Activated naive CD8-positive, alpha-beta T cell (primary cell): ENCODE data around the gene EMX1.

Source experiments
- H3K27ac Mint-ChIP-seq: one replicate; pipeline ENCODE4 v1.8.0; 2021; ENCODE audit warnings: mixed read lengths
- H3K27me3 Mint-ChIP-seq: one replicate; pipeline ENCODE4 v1.8.0; 2021; ENCODE audit warnings: mixed read lengths
- H3K36me3 Mint-ChIP-seq: one replicate; pipeline ENCODE4 v1.8.0; 2021; ENCODE audit warnings: mixed read lengths
- H3K4me1 Mint-ChIP-seq: one replicate; pipeline ENCODE4 v1.8.0; 2021; ENCODE audit warnings: low read depth, mixed read lengths
- H3K4me3 Mint-ChIP-seq: one replicate; pipeline ENCODE4 v1.8.0; 2021; ENCODE audit warnings: mild to moderate bottlenecking, mixed read lengths
- H3K9me3 Mint-ChIP-seq: one replicate; pipeline ENCODE4 v1.8.0; 2021; ENCODE audit warnings: low read depth, mixed read lengths

The EMX1 gene

DNA sequence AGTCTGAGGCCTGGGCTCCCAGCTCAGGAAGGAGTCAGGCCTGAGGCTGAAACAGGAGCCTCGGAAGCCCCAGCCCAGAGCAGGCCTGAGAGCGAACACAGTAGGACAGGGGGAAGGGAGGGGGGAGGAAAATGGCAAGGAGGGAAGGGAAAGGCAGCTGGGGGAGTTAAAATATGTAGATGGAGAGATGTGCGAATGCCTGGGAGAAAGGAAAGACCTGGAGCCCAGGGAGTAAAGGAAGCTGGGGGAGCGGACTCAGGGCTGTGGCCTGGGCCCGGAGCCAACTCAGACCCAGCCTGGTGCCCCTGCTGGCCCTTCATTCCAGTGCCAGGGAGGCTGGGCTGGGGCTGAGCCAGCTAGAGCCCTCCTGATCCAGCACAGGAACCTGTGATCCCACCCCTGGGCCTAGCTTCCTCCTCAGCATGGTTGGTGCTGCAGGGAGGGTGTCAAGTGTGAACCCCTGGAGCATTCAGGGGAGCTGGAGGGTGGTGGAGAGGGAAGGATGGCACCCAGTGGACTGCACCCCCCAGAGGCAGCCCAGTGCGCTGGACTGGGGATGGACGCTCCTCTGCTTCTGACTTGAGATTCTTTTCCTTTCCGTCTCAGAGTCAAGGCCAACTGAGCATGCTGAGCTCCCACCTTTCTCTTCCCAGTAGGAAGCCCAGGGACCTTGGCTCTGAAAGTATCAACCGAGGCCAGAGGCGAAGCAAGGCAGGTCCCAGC lies 46.3 kb downstream of the EMX1 start:
- Mint-ChIP-seq H3K4me3 (no peak overlapping the region), H3K4me1 (no peaks in the 10 kb centered on the region), H3K9me3 (no peaks in the 10 kb centered on the region), H3K27me3 (no peaks in the 10 kb centered on the region), H3K36me3 (peaks cover 3% of the 10 kb centered on the region), H3K27ac (no peak overlapping the region)

GRCh38 chr2:72964146-72964525 lies 46.8 kb downstream of the EMX1 start:
- Mint-ChIP-seq H3K9me3 (no peaks in the 10 kb centered on the region), H3K4me1 (no peaks in the 10 kb centered on the region), H3K27me3 (no peaks in the 10 kb centered on the region), H3K27ac (no peak overlapping the region), H3K36me3 (peaks cover 3% of the 10 kb centered on the region), H3K4me3 (no peak overlapping the region)

GRCh38 chr2:72965016-72965415 lies 47.7 kb downstream of the EMX1 start:
- Mint-ChIP-seq H3K36me3 (no peaks in the 10 kb centered on the region), H3K27ac (no peak overlapping the region), H3K4me3 (no peak overlapping the region), H3K9me3 (no peaks in the 10 kb centered on the region), H3K27me3 (no peaks in the 10 kb centered on the region), H3K4me1 (no peaks in the 10 kb centered on the region)

- H3K27ac Mint-ChIP-seq: no peak overlapping the region
- H3K9me3 Mint-ChIP-seq: no peaks in the 10 kb centered on the region
- H3K4me3 Mint-ChIP-seq: no peak overlapping the region
- H3K27me3 Mint-ChIP-seq: no peaks in the 10 kb centered on the region
- no peaks in the 10 kb centered on the region for H3K4me1 Mint-ChIP-seq
- H3K36me3 Mint-ChIP-seq: no peaks in the 10 kb centered on the region
Measured at GRCh38 chr2:72965770-72966450, 48.6 kb downstream of the EMX1 start.

- no peaks in the 10 kb centered on the region for H3K9me3 Mint-ChIP-seq
- no peak overlapping the region for H3K4me3 Mint-ChIP-seq
- H3K27me3 Mint-ChIP-seq: no peaks in the 10 kb centered on the region
- H3K4me1 Mint-ChIP-seq: no peaks in the 10 kb centered on the region
- no peaks in the 10 kb centered on the region for H3K36me3 Mint-ChIP-seq
- no peak overlapping the region for H3K27ac Mint-ChIP-seq
Measured at GRCh38 chr2:72968286-72968685, 51.0 kb downstream of the EMX1 start.

- no peaks in the 10 kb centered on the region for H3K9me3 Mint-ChIP-seq
- no peaks in the 10 kb centered on the region for H3K4me1 Mint-ChIP-seq
- no peak overlapping the region for H3K4me3 Mint-ChIP-seq
- peaks cover 2% of the 10 kb centered on the region for H3K36me3 Mint-ChIP-seq
- H3K27me3 Mint-ChIP-seq: no peaks in the 10 kb centered on the region
- no peak overlapping the region for H3K27ac Mint-ChIP-seq
Measured at GRCh38 chr2:72969706-72970105, 52.4 kb downstream of the EMX1 start.

- Mint-ChIP-seq H3K36me3 (peaks cover 3% of the 10 kb centered on the region), H3K9me3 (no peaks in the 10 kb centered on the region), H3K4me1 (no peaks in the 10 kb centered on the region), H3K27ac (no peak overlapping the region), H3K27me3 (no peaks in the 10 kb centered on the region), H3K4me3 (no peak overlapping the region)
Measured at GRCh38 chr2:72971036-72971435, 53.7 kb downstream of the EMX1 start.

- Mint-ChIP-seq H3K36me3 (peaks cover 3% of the 10 kb centered on the region), H3K27ac (no peak overlapping the region), H3K27me3 (no peaks in the 10 kb centered on the region), H3K4me3 (no peak overlapping the region), H3K9me3 (no peaks in the 10 kb centered on the region), H3K4me1 (no peaks in the 10 kb centered on the region)
Measured at GRCh38 chr2:72972352-72973136, 55.2 kb downstream of the EMX1 start.

- Mint-ChIP-seq H3K27ac (no peak overlapping the region), H3K27me3 (no peaks in the 10 kb centered on the region), H3K4me1 (no peaks in the 10 kb centered on the region), H3K9me3 (no peaks in the 10 kb centered on the region), H3K36me3 (peaks cover 3% of the 10 kb centered on the region), H3K4me3 (no peak overlapping the region)
Measured at GRCh38 chr2:72973137-72973535, 55.8 kb downstream of the EMX1 start.

- Mint-ChIP-seq H3K4me1 (no peaks in the 10 kb centered on the region), H3K4me3 (no peak overlapping the region), H3K9me3 (no peaks in the 10 kb centered on the region), H3K27me3 (no peaks in the 10 kb centered on the region), H3K27ac (no peak overlapping the region), H3K36me3 (peaks cover 3% of the 10 kb centered on the region)
Measured at GRCh38 chr2:72973566-72974435, 56.5 kb downstream of the EMX1 start.

GRCh38 chr2:72974436-72974754 lies 57.1 kb downstream of the EMX1 start:
- Mint-ChIP-seq H3K4me3 (no peak overlapping the region), H3K27me3 (no peaks in the 10 kb centered on the region), H3K27ac (no peak overlapping the region), H3K4me1 (no peaks in the 10 kb centered on the region), H3K9me3 (no peaks in the 10 kb centered on the region), H3K36me3 (peaks cover 3% of the 10 kb centered on the region)

DNA sequence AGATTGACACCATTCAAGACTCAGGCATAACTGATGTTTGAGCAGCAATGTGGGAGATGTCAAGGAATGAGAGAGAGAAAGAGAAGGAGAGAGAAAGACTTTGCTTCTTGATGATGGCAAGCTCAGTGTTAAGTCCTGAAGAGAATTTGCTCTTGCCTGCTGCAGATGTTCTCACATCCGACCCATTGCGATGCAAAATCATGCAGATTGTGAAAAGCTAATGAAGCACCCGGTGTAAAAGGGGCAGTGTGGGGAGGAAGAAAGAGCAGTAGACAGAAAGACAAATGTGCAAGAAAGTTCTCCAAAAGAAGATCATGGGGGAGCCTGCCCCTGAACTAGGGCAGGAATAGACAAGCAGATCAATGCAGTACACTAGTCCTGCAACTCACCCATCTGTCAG lies 57.7 kb downstream of the EMX1 start:
- Mint-ChIP-seq H3K9me3 (no peaks in the 10 kb centered on the region), H3K4me3 (no peak overlapping the region), H3K36me3 (peaks cover 3% of the 10 kb centered on the region), H3K27ac (no peak overlapping the region), H3K4me1 (no peaks in the 10 kb centered on the region), H3K27me3 (no peaks in the 10 kb centered on the region)

DNA sequence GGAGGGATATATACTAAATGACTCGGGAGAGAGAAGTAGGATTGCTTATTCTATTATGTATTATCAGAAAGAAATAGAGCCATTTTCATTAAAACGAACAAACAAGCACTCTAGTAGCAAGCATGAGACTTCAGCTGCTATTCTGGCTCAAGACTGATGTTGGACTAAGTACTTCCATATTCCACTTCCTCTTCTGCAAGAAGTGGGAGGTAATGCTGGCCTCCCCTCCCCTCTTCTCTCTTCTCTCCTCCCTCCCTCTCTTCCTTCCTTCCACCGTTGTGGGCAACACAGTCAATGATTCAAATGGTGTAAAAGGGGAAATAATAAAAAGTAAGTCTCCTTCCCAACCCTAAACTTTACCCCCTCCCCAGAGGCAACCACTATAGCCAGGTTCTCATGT lies 62.6 kb downstream of the EMX1 start:
- Mint-ChIP-seq H3K27ac (no peak overlapping the region), H3K9me3 (no peaks in the 10 kb centered on the region), H3K36me3 (peaks cover 6% of the 10 kb centered on the region), H3K4me3 (no peak overlapping the region), H3K4me1 (no peaks in the 10 kb centered on the region), H3K27me3 (no peaks in the 10 kb centered on the region)

GRCh38 chr2:72980535-72981217 lies 63.4 kb downstream of the EMX1 start:
- H3K36me3 Mint-ChIP-seq: peaks cover 6% of the 10 kb centered on the region
- no peaks in the 10 kb centered on the region for H3K27me3 Mint-ChIP-seq
- H3K4me3 Mint-ChIP-seq: no peak overlapping the region
- H3K9me3 Mint-ChIP-seq: no peaks in the 10 kb centered on the region
- no peak overlapping the region for H3K27ac Mint-ChIP-seq
- no peaks in the 10 kb centered on the region for H3K4me1 Mint-ChIP-seq
